ENCODE measurements around the gene MPRIP.

- TF ChIP-seq CTCF (IDR thresholded peaks at IDR 0.05) (peak; percentile 22 to 94 (median 90)), POLR2A (IDR thresholded peaks at IDR 0.05) (no peak)
Measured at GRCh38 chr17:17141860-17142552, 99.7 kb downstream of the MPRIP start.

Measured in esophagus squamous epithelium (tissue), 4 donors.